Fibroblast of skin of back (primary cell): ENCODE measurements around the gene SETD3.

ENCODE experiments used
- DNase-seq: peaks from one replicate; pipeline ENCODE4 v3.0.0-alpha.2; 2013

The SETD3 gene

DNA sequence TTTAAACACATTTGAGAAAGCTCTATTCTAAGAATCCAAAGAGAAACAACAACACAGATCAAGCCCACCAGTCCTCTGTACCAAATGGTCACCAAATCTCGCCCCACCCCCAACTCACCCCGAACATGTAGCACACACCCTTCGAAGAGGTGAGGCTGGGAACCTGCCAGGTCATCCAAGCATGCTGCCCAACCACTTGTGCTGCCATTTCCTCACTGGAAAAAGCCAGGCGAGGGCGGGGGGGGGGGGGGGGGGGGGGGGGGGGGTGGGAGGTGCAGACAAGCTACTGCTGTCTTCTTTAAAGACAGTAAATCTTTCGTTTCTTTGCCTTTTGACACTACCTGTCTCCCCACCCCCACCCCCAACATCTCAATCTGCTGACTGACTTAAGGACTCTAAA lies 59.9 kb downstream of the SETD3 start:
- DNase-seq, result no peak

- DNase-seq, result no peak
Observed at GRCh38 chr14:99419905-99420304, 60.8 kb downstream of the SETD3 start.

- DNase-seq, result no peak
Observed at GRCh38 chr14:99418242-99418641, 62.4 kb downstream of the SETD3 start.

GRCh38 chr14:99416909-99417308 lies 63.8 kb downstream of the SETD3 start:
- no peak for DNase-seq

DNA sequence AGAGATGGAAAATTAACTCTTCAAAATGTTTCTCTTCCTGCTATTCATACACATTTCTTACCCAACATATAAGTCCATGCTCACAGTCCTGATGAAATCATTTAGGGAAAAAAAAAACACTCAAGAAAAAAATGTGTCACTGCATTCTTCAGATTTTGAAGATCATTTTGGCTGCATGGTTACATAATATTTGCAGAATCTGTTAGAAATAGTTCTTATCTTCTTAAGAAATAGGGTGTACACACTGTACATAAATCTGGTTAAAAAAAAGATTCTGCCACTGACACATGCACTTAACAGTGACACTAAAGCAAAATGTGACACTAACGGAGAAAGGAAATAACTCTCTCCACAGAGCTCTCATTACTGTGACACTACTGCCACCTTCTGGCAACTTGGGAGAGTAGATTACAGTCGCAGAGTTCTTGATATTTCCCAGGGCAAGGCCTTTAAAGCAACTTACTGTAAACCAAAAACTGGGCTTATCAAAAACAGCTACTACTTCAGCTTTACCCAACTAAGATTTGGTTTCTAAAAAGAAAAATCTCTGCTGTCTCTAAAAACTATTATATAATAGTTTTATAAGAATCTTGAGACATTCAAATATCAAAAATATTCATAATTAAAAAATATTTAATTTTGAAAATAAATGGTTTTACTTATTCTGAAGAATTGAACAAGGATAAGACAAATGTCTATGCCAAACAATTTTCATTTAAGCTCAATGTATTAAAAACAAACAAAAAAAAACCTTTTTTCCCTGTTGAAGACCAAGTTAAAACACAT lies 65.0 kb downstream of the SETD3 start:
- DNase-seq, result peak; percentile 86

GRCh38 chr14:99413911-99414310 lies 66.7 kb downstream of the SETD3 start:
- DNase-seq, result no peak

DNA sequence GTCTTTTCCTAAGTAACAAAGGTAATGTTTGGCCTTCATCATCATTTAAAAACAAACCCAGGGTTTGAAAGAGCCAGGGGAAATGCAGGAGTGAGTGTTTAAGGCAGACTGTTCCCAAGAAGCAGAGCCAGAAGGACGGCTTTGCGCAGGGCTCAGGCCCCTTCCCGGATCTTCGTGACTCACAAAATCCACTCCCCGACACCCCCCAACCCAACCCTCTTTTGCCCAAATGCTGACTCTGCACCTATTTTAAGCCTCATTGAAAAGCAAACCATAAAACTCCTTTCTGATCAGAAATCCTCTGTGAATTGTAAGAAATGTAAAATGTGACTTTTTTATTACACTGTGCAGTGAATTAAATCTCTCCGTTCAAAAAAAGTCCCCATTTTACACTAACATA lies 67.5 kb downstream of the SETD3 start:
- DNase-seq, result no peak

- DNase-seq, result no peak
Observed at GRCh38 chr14:99412117-99413061, 68.3 kb downstream of the SETD3 start.

DNA sequence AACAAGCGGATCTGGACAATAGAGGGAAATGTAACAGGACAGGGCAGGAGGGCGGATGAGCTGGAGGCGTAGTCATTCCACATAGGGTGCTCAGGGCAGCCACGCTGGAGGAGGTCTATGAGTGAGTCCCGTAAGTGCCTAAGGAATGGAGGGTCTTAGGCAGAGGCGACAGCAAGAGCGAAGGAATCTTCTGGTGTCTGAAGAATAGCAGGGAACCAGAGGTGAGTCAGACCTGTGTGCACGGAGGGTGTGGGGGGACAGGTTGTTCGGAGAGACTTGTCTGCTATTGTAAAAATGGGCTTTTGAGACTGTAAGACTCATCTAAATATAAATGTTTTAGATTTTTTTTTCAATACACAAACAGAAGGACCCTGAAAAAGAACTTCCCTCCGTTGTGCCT lies 70.6 kb downstream of the SETD3 start:
- DNase-seq, result no peak

- DNase-seq, result no peak
Observed at GRCh38 chr14:99408971-99409289, 71.7 kb downstream of the SETD3 start.

GRCh38 chr14:99408286-99408970 lies 72.2 kb downstream of the SETD3 start:
- no peak for DNase-seq

DNA sequence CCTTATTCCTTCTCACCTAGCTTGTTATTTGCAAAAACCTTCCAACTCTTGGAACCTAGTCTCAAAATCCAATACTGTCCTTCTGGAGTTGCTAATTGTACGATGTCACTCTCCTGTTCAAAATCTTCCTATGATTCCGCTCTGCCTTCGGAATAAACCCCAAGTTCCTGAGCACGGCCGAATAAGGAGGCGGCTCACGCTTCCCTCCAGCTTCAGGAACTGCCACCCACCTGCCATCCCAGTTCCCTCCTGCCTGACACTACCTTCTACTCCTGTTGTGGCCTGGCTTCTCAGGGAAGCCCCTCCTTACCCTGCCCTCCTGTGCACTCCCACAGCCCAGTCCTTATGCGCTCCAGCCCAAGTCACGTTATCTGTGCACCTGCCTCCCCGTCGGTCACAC lies 73.2 kb downstream of the SETD3 start:
- no peak for DNase-seq

DNA sequence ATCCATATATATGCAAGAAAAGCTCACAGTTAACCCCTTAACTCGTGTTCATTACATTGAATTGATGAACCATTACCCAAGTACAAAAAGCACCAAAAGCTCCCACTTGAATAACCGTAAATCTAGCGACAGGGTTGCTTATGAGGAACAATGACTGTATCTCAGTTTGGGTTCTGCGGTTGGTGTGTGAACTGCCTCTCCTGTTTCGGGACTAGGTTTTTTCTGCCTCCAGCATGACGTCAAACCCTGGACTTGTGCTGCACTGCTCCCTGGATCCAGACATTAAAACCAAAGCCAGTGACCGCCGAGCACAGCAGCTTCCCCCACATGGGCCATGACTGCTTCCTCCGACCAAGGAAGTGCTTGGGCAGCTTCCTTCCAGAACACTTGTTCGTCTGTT lies 77.7 kb downstream of the SETD3 start:
- no peak for DNase-seq

- no peak for DNase-seq
Observed at GRCh38 chr14:99402285-99402648, 78.4 kb downstream of the SETD3 start.

DNA sequence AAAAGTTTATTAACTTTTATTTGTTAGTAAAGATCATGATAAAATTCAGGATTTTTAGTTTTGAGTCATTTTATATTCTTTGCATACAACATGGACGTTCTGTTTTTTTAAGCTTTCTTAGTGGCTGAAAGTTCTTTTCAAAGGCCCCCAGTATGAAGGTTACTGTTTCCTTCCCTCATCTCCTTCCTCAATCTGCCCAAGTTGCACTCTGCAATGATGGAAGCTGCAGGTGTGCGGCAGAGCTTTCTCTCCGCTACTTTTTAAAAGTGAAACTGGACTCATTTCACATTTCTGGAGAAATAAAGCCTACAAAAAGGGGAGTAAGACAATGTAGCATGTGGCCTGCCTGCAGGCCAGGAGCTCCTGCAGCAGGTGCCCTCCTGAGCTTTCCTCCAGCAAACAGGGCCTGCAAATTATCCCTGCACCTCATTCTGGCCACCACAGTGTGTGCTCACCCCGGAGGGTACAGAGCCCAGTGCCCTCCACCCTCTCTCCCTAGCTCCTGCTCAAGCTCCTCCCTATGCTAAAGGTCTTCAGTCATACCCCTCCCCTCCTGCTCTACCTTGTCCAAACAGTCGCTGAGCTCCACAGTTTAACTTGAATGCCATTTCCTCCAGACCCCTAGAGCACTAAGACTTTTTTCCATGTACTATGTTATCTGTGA lies 78.9 kb downstream of the SETD3 start:
- no peak for DNase-seq

GRCh38 chr14:99401211-99401610 lies 79.4 kb downstream of the SETD3 start:
- no peak for DNase-seq

GRCh38 chr14:99397698-99398097 lies 83.0 kb downstream of the SETD3 start:
- no peak for DNase-seq

- DNase-seq, result peak; percentile 58
Observed at GRCh38 chr14:99395909-99396530, 84.6 kb downstream of the SETD3 start.

DNA sequence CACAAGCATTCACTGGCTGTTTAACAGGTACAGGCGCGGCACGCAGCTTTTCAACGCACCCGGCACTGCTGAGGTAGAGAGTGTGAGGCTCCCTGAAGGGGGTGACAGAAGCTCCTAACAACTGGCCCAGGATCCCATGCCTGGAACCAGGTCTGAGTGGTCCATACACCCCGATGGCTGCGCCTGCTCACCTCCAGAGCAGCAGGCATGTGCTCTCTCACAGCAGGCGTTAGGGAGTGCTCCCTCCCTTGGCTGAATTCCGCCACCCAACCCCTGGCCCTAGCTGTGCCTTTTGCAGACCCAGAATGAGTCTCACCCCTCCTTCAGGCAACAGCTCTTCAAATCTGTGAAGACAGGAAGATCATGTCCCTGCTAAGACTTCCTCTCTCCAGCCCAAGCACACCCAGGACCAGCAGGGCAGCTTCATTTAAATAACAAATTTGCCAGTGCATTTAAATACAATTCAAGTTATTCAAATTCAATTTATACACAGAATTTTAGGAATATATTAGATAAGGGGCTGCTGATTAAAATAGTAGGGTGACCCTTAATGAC lies 86.0 kb downstream of the SETD3 start:
- no peak for DNase-seq

DNA sequence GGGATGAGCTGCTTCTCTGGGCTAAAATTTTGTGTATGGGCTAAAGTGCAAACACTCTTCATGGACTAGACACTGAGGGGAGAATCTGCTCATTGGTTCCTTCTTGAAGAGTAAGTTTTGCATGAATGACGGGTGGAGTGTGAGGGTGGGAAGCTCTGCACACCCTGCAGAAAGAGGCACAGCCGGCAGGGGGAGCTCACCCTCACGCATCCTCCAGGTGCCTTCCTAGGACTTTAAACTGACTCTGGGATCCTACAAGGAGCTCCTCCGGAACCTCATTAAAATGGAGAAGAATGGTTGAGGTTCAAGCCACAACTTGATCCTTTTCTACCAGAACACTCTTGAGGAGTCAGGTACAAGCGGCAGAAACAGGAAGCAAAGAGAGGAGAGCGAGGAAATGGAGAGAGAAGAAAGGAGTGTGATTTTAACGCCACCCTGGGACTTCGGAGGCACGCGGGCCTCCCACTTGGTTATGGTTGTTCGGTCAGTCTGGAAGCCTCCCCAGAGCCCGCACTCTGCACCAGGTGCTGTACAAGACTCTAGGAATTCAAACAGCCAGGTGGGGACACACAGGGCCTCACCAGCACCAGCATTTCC lies 87.5 kb downstream of the SETD3 start:
- peak; percentile 24 for DNase-seq

DNA sequence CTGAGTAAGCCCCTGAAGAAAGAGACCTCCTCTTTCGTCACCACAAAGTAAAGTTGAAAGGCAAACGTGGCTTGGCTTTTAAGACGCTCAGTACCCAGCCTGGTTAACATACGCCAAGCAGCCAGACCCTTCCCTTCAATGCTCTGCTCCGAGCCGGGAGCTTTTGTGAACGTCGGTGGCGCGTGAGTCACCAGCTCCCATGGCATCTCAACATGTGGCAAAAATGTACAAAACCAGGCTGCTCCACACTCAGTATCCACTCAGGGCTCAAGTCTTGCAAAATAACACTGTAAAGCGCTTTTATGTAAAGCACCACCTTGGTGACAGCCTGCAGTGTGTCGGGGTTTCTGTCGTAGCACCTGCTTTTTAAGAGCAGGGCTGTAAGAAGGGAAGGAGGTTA lies 89.0 kb downstream of the SETD3 start:
- DNase-seq, result peak; percentile 77
